ENCODE measurements around the gene FSHR. TPM values are rescaled to one million over a fixed set of nuclear protein-coding genes. Genes with fewer than 3 reads are reported as not detected.

Gene FSHR, protein sequence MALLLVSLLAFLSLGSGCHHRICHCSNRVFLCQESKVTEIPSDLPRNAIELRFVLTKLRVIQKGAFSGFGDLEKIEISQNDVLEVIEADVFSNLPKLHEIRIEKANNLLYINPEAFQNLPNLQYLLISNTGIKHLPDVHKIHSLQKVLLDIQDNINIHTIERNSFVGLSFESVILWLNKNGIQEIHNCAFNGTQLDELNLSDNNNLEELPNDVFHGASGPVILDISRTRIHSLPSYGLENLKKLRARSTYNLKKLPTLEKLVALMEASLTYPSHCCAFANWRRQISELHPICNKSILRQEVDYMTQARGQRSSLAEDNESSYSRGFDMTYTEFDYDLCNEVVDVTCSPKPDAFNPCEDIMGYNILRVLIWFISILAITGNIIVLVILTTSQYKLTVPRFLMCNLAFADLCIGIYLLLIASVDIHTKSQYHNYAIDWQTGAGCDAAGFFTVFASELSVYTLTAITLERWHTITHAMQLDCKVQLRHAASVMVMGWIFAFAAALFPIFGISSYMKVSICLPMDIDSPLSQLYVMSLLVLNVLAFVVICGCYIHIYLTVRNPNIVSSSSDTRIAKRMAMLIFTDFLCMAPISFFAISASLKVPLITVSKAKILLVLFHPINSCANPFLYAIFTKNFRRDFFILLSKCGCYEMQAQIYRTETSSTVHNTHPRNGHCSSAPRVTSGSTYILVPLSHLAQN
- total RNA-seq (2014; rRNA removed; shearing (Covaris generic)) = not detected in 2 replicates
- not detected in 2 replicates for polyA plus RNA-seq (2016; fragmentation: Nextera tagmentation; extraction: Ambion mirVana)
- long read RNA-seq = 0 reads

- peak within 1 kb of the TSS; percentile 42 for H3K4me2 ChIP-seq
- peaks cover 28% of the 10 kb centered on the region for H3K4me1 ChIP-seq (ENCODE audit: insufficient read depth)
- peak within 1 kb of the TSS; percentile 45 for H3K27ac Mint-ChIP-seq
- no peak within 1 kb of the TSS for H3K27ac ChIP-seq (ENCODE audit: low read depth)
- H3K9me3 Mint-ChIP-seq = no peaks in the 10 kb centered on the region
- H3F3A ChIP-seq (replicated peaks; ENCODE audit: low read depth) = no peaks in the 10 kb centered on the region
- H2AFZ ChIP-seq = peak within 1 kb of the TSS; percentile 63; the same call in 1 of the 2 replicates
- no peak within 1 kb of the TSS for H3K4me3 Mint-ChIP-seq
- H3K27me3 Mint-ChIP-seq (ENCODE audit: insufficient read depth, low read depth, poor library complexity) = no peaks in the 10 kb centered on the region
- no peaks in the 10 kb centered on the region for H3K9me2 ChIP-seq (ENCODE audit: insufficient read depth)
- no peak within 1 kb of the TSS for H3K4me3 ChIP-seq
- no peaks in the 10 kb centered on the region for H3K27me3 ChIP-seq (ENCODE audit: insufficient read depth)
- H3K36me3 ChIP-seq (ENCODE audit: insufficient read depth) = no peaks in the 10 kb centered on the region
- H3K79me2 ChIP-seq (replicated peaks; ENCODE audit: insufficient read depth) = no peaks in the 10 kb centered on the region
- no peaks in the 10 kb centered on the region for H3K36me3 Mint-ChIP-seq (ENCODE audit: low read depth)
- peaks cover 25% of the 10 kb centered on the region for H3K4me1 Mint-ChIP-seq
- ATAC-seq = peak; percentile 48; the same call in 2 of the 3 replicates
- H4K20me1 ChIP-seq (replicated peaks; ENCODE audit: insufficient read depth) = no peaks in the 10 kb centered on the region
- peak; percentile 42 for DNase-seq (ENCODE audit: low spot score)
- no peak for TF ChIP-seq JUNB (IDR thresholded peaks at IDR 0.05; ENCODE audit: unreplicated experiment)
- no peak for TF ChIP-seq NANOG (IDR thresholded peaks at IDR 0.05; ENCODE audit: borderline replicate concordance)
- no peak for TF ChIP-seq ZNF114 (CRISPR knock-in tag; IDR thresholded peaks at IDR 0.05)
- TF ChIP-seq, protein P1, sequence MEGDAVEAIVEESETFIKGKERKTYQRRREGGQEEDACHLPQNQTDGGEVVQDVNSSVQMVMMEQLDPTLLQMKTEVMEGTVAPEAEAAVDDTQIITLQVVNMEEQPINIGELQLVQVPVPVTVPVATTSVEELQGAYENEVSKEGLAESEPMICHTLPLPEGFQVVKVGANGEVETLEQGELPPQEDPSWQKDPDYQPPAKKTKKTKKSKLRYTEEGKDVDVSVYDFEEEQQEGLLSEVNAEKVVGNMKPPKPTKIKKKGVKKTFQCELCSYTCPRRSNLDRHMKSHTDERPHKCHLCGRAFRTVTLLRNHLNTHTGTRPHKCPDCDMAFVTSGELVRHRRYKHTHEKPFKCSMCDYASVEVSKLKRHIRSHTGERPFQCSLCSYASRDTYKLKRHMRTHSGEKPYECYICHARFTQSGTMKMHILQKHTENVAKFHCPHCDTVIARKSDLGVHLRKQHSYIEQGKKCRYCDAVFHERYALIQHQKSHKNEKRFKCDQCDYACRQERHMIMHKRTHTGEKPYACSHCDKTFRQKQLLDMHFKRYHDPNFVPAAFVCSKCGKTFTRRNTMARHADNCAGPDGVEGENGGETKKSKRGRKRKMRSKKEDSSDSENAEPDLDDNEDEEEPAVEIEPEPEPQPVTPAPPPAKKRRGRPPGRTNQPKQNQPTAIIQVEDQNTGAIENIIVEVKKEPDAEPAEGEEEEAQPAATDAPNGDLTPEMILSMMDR (conservative IDR thresholded peaks at IDR 0.05; ENCODE audit: low read depth in 2 of 2) = no peak
- TF ChIP-seq REST (IDR thresholded peaks at IDR 0.05; ENCODE audit: unreplicated experiment) = no peak
- TF ChIP-seq EZH2phosphoT487 (IDR thresholded peaks at IDR 0.05; ENCODE audit: unreplicated experiment) = no peak
- no peak for TF ChIP-seq STAT1 (IDR thresholded peaks at IDR 0.05; ENCODE audit: unreplicated experiment)
- TF ChIP-seq ZNF331 (CRISPR knock-in tag; IDR thresholded peaks at IDR 0.05; ENCODE audit: low read depth) = no peak
- TF ChIP-seq CREB1 (CRISPR knock-in tag; IDR thresholded peaks at IDR 0.05; ENCODE audit: low read depth) = no peak
- TF ChIP-seq ZNF462 (CRISPR knock-in tag; IDR thresholded peaks at IDR 0.05) = no peak
- no peak for TF ChIP-seq EZH2 (IDR thresholded peaks at IDR 0.05; ENCODE audit: low read depth, unreplicated experiment)
- no peak for TF ChIP-seq POLR2AphosphoS5 (IDR thresholded peaks at IDR 0.05; ENCODE audit: low read depth)
These were observed at the start of gene FSHR for GRCh38 chr2:49154140-49154539. Gene FSHR (minus strand): TSS chr2:49154515. CDS start chr2:49154417, 98 bp downstream.
